ENCODE results near the gene ZNF200.
"Not testable (repeated sequence)": the region's sequence is repeated elsewhere in the genome, so short reads cannot be mapped to it uniquely, and the experiment has no call there.

Gene ZNF200

GRCh38 chr16:3234857-3235561 lies at the start of gene ZNF200:
TSS of gene ZNF200 (minus strand) at chr16:3235158. CDS start at chr16:3233755, 1,403 bp downstream.
- DNase-seq (ENCODE audit: low spot score), result peak; percentile 94

- DNase-seq (ENCODE audit: low spot score), result no peak
Observed at GRCh38 chr16:3283543-3284447, 48.8 kb upstream of the ZNF200 start.

GRCh38 chr16:3282730-3283542 lies 48.0 kb upstream of the ZNF200 start, which contains the start of gene ZNF263:
TSS of gene ZNF263 (plus strand) at chr16:3283491. CDS start at chr16:3283819, 328 bp downstream.
- peak; percentile 97 for DNase-seq (ENCODE audit: low spot score)

- DNase-seq (ENCODE audit: low spot score), result no peak
Observed at GRCh38 chr16:3282103-3282729, 47.3 kb upstream of the ZNF200 start.

- no peak for DNase-seq (ENCODE audit: low spot score)
Observed at GRCh38 chr16:3281222-3281820, 46.4 kb upstream of the ZNF200 start.

GRCh38 chr16:3276679-3277078 lies 41.7 kb upstream of the ZNF200 start:
- no peak for DNase-seq (ENCODE audit: low spot score)

- no peak for DNase-seq (ENCODE audit: low spot score)
Observed at GRCh38 chr16:3274947-3275346, 40.0 kb upstream of the ZNF200 start.

- no peak for DNase-seq (ENCODE audit: low spot score)
Observed at GRCh38 chr16:3274490-3274889, 39.5 kb upstream of the ZNF200 start.

- DNase-seq (ENCODE audit: low spot score), result not testable (repeated sequence)
Observed at GRCh38 chr16:3271281-3271680, 36.3 kb upstream of the ZNF200 start.

- not testable (repeated sequence) for DNase-seq (ENCODE audit: low spot score)
Observed at GRCh38 chr16:3270718-3271117, 35.8 kb upstream of the ZNF200 start.

GRCh38 chr16:3268294-3268693 lies 33.3 kb upstream of the ZNF200 start:
- DNase-seq (ENCODE audit: low spot score), result no peak

GRCh38 chr16:3266873-3267537 lies 32.0 kb upstream of the ZNF200 start:
- peak; percentile 37 for DNase-seq (ENCODE audit: low spot score)

- DNase-seq (ENCODE audit: low spot score), result peak; percentile 98
Observed at GRCh38 chr16:3264137-3265036, 29.4 kb upstream of the ZNF200 start.

GRCh38 chr16:3262517-3262916 lies 27.6 kb upstream of the ZNF200 start:
- no peak for DNase-seq (ENCODE audit: low spot score)

- DNase-seq (ENCODE audit: low spot score), result no peak
Observed at GRCh38 chr16:3259836-3260235, 24.9 kb upstream of the ZNF200 start.

GRCh38 chr16:3256866-3257465 lies 22.0 kb upstream of the ZNF200 start:
- DNase-seq (ENCODE audit: low spot score), result no peak

- no peak for DNase-seq (ENCODE audit: low spot score)
Observed at GRCh38 chr16:3256146-3256865, 21.3 kb upstream of the ZNF200 start, which contains the start of gene MEFV. TSS of gene MEFV (minus strand) at chr16:3256633. CDS start at chr16:3256587, 46 bp downstream.

GRCh38 chr16:3254309-3254708 lies 19.4 kb upstream of the ZNF200 start:
- DNase-seq (ENCODE audit: low spot score), result no peak
